Thyroid gland (tissue), 4 donors: ENCODE measurements around the gene KIT.

Experiments used
- POLR2A ChIP-seq, 2 donors: fragments of 450-650 bp; IDR thresholded peaks; one replicate each; pipeline ENCODE4 v1.6.1; 2017; ENCODE audit warnings: antibody characterized with exemption in 2 of 2, mild to moderate bottlenecking in 2 of 2, moderate library complexity in 1 of 2
- TF ChIP-seq, protein P1 (sequence below), 6 experiments: fragments of 200-600 bp in 3 of 6; fragments of 450-650 bp in 3 of 6; sonication (generic) in 3 of 6; IDR thresholded peaks; one replicate each; pipeline ENCODE4 v1.5.1; 2016 to 2019; ENCODE audit warnings: antibody characterized with exemption in 6 of 6, mild to moderate bottlenecking in 2 of 6, inconsistent platforms in 1 of 6, moderate library complexity in 1 of 6

DNA sequence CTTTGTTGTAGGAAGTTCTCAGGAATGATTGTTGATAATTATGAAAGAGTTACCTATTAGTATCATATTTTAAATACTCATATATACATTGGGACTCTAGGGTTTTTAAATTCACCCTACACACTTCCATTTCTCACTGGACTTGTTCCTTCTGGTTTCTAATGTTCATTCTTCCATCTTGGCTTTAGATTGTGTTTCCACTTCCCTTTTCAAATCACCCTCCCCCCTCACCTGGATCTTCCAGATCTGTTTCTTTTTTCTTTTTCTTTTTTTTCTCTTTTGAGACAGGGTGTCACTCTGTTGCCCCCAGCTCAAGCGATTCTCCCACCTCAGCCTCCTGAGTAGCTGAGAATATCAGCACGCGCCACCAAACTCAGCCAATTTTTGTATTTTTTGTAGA lies 6.7 kb upstream of the KIT start:
- no peak for TF ChIP-seq POLR2A (IDR thresholded peaks at IDR 0.05)
- TF ChIP-seq, protein P1, sequence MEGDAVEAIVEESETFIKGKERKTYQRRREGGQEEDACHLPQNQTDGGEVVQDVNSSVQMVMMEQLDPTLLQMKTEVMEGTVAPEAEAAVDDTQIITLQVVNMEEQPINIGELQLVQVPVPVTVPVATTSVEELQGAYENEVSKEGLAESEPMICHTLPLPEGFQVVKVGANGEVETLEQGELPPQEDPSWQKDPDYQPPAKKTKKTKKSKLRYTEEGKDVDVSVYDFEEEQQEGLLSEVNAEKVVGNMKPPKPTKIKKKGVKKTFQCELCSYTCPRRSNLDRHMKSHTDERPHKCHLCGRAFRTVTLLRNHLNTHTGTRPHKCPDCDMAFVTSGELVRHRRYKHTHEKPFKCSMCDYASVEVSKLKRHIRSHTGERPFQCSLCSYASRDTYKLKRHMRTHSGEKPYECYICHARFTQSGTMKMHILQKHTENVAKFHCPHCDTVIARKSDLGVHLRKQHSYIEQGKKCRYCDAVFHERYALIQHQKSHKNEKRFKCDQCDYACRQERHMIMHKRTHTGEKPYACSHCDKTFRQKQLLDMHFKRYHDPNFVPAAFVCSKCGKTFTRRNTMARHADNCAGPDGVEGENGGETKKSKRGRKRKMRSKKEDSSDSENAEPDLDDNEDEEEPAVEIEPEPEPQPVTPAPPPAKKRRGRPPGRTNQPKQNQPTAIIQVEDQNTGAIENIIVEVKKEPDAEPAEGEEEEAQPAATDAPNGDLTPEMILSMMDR (IDR thresholded peaks at IDR 0.05) = no peak
